DMS79 (cell line): ENCODE measurements around the gene FOXD1.
"Not testable (repeated sequence)": the region's sequence is repeated elsewhere in the genome, so short reads cannot be mapped to it uniquely, and the experiment has no call there.

Experiments
- DNase-seq: peaks from one replicate; lab custom pipeline; 2025; lab: John Stamatoyannopoulos, UW

Gene FOXD1

DNA sequence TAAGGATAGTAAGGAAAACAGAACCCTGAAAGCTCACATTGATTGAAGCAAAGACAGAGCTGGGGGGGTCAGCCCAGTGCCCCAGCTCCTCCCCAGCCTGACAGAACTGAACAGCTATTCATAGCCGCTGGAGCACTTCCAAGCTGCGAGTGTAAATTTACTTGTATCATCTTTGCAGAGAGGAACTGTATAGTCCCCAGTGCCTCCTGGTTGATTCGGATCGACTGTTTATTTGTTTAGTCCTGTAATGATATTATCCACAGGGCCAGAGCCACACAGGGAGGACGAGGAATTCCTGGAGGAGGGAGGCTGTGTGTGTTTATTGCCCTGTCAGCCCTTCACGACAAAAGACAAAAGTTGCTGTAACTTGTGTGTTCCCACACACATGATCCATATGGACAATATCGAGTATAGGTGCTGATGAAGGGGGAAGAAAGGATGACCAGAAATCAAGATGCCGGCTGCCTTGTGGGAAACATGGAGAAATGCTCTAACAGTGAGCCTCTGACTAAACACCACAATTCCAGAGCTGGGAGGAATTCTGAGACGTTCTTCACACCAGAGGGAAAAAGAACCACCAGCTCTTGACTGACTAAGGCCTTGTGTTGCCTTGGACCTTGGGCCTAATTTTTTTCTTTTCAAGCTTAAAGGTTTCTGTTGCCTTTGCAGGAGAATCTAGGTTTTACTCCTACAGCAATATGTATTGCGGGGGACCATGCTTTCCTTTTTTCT lies 31.1 kb downstream of the FOXD1 start:
- DNase-seq: no peak

- no peak for DNase-seq
Measured at GRCh38 chr5:73415617-73416016, 33.0 kb downstream of the FOXD1 start.

GRCh38 chr5:73415171-73415570 lies 33.4 kb downstream of the FOXD1 start:
- DNase-seq: no peak

- no peak for DNase-seq
Measured at GRCh38 chr5:73412597-73412988, 36.0 kb downstream of the FOXD1 start.

- DNase-seq: no peak
Measured at GRCh38 chr5:73411936-73412596, 36.5 kb downstream of the FOXD1 start.

DNA sequence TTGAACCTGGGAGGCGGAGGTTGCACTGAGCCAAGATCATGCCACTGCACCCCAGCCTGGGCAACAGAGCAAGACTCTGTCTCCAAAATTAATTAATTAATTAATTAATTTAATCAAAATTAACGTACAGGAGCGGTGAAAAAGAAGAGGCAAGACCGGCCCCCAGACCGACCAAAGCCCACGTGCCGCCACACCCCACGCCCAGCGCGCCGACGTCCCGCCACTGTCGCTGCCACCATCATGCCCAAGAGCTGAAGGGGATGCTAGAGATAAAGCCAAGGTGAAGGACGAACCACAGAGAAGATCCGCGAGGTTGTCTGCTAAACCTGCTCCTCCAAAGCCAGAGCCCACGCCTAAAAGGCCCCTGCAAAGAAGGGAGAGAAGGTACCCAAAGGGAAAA lies 38.6 kb downstream of the FOXD1 start:
- not testable (repeated sequence) for DNase-seq

DNA sequence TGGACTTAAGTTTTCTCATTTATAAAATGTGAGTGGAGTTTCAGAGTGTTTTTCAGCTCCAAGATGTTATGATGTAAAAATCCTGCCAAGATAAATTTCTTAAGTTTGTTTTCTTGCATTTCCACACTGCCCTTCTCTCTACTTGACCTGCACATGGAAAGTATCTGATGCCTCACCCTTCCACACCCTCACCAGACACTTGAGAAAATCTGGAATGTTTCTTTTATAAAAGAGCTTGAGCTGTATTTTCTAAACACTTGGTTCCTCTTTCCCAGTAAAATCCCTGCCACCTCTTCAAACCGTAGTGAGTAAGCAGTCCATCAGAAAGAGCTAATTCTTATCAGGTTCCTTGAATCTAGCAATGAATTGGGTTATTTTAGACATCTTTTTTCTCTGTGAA lies 42.9 kb downstream of the FOXD1 start:
- no peak for DNase-seq

DNA sequence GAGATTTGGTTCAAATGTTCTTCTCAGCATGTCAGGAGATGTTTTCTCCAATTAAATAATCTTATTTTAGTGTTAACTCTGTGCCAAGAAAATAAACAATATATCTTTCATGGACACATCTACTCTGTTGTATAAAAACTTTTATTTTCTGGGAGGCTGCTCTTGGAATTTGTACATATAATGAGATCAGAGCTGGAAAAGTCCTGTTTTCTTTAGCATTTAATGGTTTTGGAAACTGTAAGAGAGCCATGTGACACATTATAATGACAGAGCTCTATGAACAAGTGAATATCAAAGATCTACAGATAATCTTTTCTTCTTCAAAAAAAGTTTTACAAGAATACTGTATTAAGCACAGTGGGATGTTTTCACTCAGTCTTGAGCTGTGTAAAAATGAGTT lies 48.8 kb downstream of the FOXD1 start:
- DNase-seq: no peak
